H1 (cell line): ENCODE measurements around the gene RPS17. TPM values are rescaled to one million over a fixed set of nuclear protein-coding genes. Genes with fewer than 3 reads are reported as not detected.

Experiments used
- CTCF ChIA-PET: fragments of 300-600 bp; sonication (Branson Sonifier 250); formaldehyde crosslinking; loops from one replicate; lab custom pipeline; 2021; ENCODE audit not compliant: partially characterized antibody; lab: Charles Lee
- POLR2A ChIA-PET: fragments of 300-600 bp; sonication (Branson Sonifier 250); formaldehyde crosslinking; loops from one replicate; lab custom pipeline; 2021; ENCODE audit warnings: inconsistent platforms; ENCODE audit not compliant: partially characterized antibody; lab: Charles Lee
- DNase-seq, 2 experiments: peaks; one replicate each; pipeline versions ENCODE4 v3.0.0 to v3.0.0-alpha.2; 2010 to 2022; ENCODE audit warnings: low spot score in 2 of 2, low read depth in 1 of 2, mixed read lengths in 1 of 2
- FAIRE-seq: peaks from 2 replicates; lab custom pipeline; 2011; peaks lifted over from hg19 to GRCh38; lab: Jason Lieb, UNC
- H2AFZ ChIP-seq: 2 replicates; pipeline ENCODE4 v1.8.1; 2012; ENCODE audit warnings: low read length, inconsistent platforms
- H2AK5ac ChIP-seq: 2 replicates; pipeline ENCODE4 v1.6.1; 2013; ENCODE audit warnings: low read depth, low read length
- H2BK120ac ChIP-seq: replicated peaks from 2 replicates; pipeline ENCODE3; 2013; ENCODE audit warnings: low read depth, low read length, inconsistent platforms
- H2BK12ac ChIP-seq: 2 replicates; pipeline ENCODE4 v1.6.1; 2013; ENCODE audit warnings: low read depth, low read length
- H2BK15ac ChIP-seq: 2 replicates; pipeline ENCODE4 v1.6.1; 2013; ENCODE audit warnings: low read length
- H2BK20ac ChIP-seq: 2 replicates; pipeline ENCODE4 v1.6.1; 2013; ENCODE audit warnings: low read length
- H2BK5ac ChIP-seq: 2 replicates; pipeline ENCODE4 v1.6.1; 2013; ENCODE audit warnings: low read depth, low read length
- H3K14ac ChIP-seq: 2 replicates; pipeline ENCODE4 v1.6.1; 2013; ENCODE audit warnings: inconsistent platforms; ENCODE audit not compliant: insufficient read length
- H3K18ac ChIP-seq: 2 replicates; pipeline ENCODE4 v1.6.1; 2013; ENCODE audit warnings: low read length; ENCODE audit errors: extremely low read depth
- H3K23ac ChIP-seq: 2 replicates; pipeline ENCODE4 v1.6.1; 2013; ENCODE audit warnings: inconsistent platforms; ENCODE audit not compliant: insufficient read length
- H3K23me2 ChIP-seq: 2 replicates; pipeline ENCODE4 v1.6.1; 2013; ENCODE audit warnings: low read depth, low read length
- H3K27ac ChIP-seq: 2 replicates; pipeline ENCODE4 v1.6.1; 2011; ENCODE audit warnings: low read depth, low read length, inconsistent platforms
- H3K27me3 ChIP-seq, 4 experiments: replicated peaks in 1 of 4; 1 replicate in 1 of 4; 2 replicates in 3 of 4; pipeline versions ENCODE4 v1.6.1 to v1.8.1; 2011 to 2013; ENCODE audit warnings: low read length in 3 of 4, mild to moderate bottlenecking in 3 of 4, inconsistent platforms in 2 of 4, mixed read lengths in 2 of 4, moderate library complexity in 1 of 4; ENCODE audit not compliant: control insufficient read depth in 3 of 4, insufficient read depth in 3 of 4; ENCODE audit errors: extremely low read depth in 1 of 4
- H3K36me3 ChIP-seq, 4 experiments: 2 replicates each; pipeline versions ENCODE4 v1.6.1 to v1.8.1; 2011 to 2013; ENCODE audit warnings: mild to moderate bottlenecking in 4 of 4, low read length in 3 of 4, moderate library complexity in 2 of 4, control low read depth in 1 of 4, inconsistent platforms in 1 of 4; ENCODE audit not compliant: insufficient read depth in 4 of 4, control insufficient read depth in 2 of 4
- H3K4ac ChIP-seq: replicated peaks from 2 replicates; pipeline ENCODE3; 2013; ENCODE audit warnings: low read length, low read depth, mixed read lengths, inconsistent platforms; ENCODE audit not compliant: insufficient read length
- H3K4me1 ChIP-seq, 4 experiments: replicated peaks in 1 of 4; 1 replicate in 1 of 4; 2 replicates in 3 of 4; pipeline versions ENCODE4 v1.6.1 to v1.8.1; 2011 to 2013; ENCODE audit warnings: low read length in 3 of 4, inconsistent platforms in 2 of 4, mixed read lengths in 1 of 4; ENCODE audit not compliant: insufficient read depth in 4 of 4, control insufficient read depth in 3 of 4
- H3K4me2 ChIP-seq, 2 experiments: 2 replicates each; pipeline versions ENCODE4 v1.6.1 to v1.8.1; 2011 to 2013; ENCODE audit warnings: low read depth in 2 of 2, low read length in 2 of 2, control low read depth in 1 of 2, inconsistent platforms in 1 of 2, mild to moderate bottlenecking in 1 of 2; ENCODE audit not compliant: insufficient read depth in 1 of 2
- H3K4me3 ChIP-seq, 4 experiments: fragments of 200-600, 300-600 bp in 1 of 4; sonication (generic), shearing (Covaris generic), sonication (Bioruptor Twin) in 1 of 4; 2 replicates each; pipeline versions ENCODE4 v1.5.1 to v1.8.1; 2011 to 2016; ENCODE audit warnings: low read length in 4 of 4, low read depth in 3 of 4, control low read depth in 2 of 4, inconsistent platforms in 2 of 4, mild to moderate bottlenecking in 2 of 4, mixed read lengths in 1 of 4, moderate library complexity in 1 of 4; ENCODE audit not compliant: insufficient read depth in 2 of 4; ENCODE audit errors: extremely low read depth in 1 of 4
- H3K56ac ChIP-seq: replicated peaks from 2 replicates; pipeline ENCODE3; 2013; ENCODE audit warnings: low read depth, mild to moderate bottlenecking, mixed read lengths, low read length, inconsistent platforms; ENCODE audit not compliant: insufficient read length
- H3K79me1 ChIP-seq: 2 replicates; pipeline ENCODE4 v1.6.1; 2013; ENCODE audit warnings: low read depth, low read length, control low read depth
- H3K79me2 ChIP-seq, 2 experiments: 2 replicates each; pipeline versions ENCODE4 v1.6.1 to v1.8.1; 2012 to 2013; ENCODE audit warnings: low read length in 2 of 2, mild to moderate bottlenecking in 2 of 2, inconsistent platforms in 1 of 2; ENCODE audit not compliant: insufficient read depth in 2 of 2, control insufficient read depth in 1 of 2
- H3K9ac ChIP-seq, 4 experiments: replicated peaks in 1 of 4; 1 replicate in 1 of 4; 2 replicates in 3 of 4; pipeline versions ENCODE4 v1.6.1 to v1.8.1; 2011 to 2013; ENCODE audit warnings: low read depth in 3 of 4, low read length in 3 of 4, control low read depth in 2 of 4, mild to moderate bottlenecking in 2 of 4, moderate library complexity in 2 of 4, inconsistent platforms in 1 of 4; ENCODE audit errors: extremely low read depth in 1 of 4
- H3K9me3 ChIP-seq, 2 experiments: 2 replicates each; pipeline versions ENCODE4 v1.6.1 to v1.8.1; 2012 to 2013; ENCODE audit warnings: mild to moderate bottlenecking in 2 of 2, moderate library complexity in 2 of 2, control low read depth in 1 of 2, inconsistent platforms in 1 of 2, low read depth in 1 of 2, low read length in 1 of 2, mixed read lengths in 1 of 2; ENCODE audit not compliant: insufficient read depth in 2 of 2
- H4K20me1 ChIP-seq, 2 experiments: replicated peaks in 1 of 2; 2 replicates each; pipeline versions ENCODE3 to v1.8.1; 2011 to 2013; ENCODE audit warnings: inconsistent platforms in 2 of 2, low read length in 2 of 2, mild to moderate bottlenecking in 1 of 2; ENCODE audit not compliant: insufficient read depth in 2 of 2, control insufficient read depth in 1 of 2
- H4K5ac ChIP-seq: 2 replicates; pipeline ENCODE4 v1.6.1; 2013; ENCODE audit warnings: low read length, low read depth, mixed read lengths, inconsistent platforms; ENCODE audit not compliant: insufficient read length
- H4K8ac ChIP-seq: 2 replicates; pipeline ENCODE4 v1.8.0; 2013; ENCODE audit warnings: mild to moderate bottlenecking, moderate library complexity, low read length, inconsistent platforms; ENCODE audit not compliant: insufficient read depth; ENCODE audit errors: extremely low read depth
- H4K91ac ChIP-seq: replicated peaks from 2 replicates; pipeline ENCODE3; 2013; ENCODE audit warnings: low read length, mixed read lengths, inconsistent platforms; ENCODE audit not compliant: insufficient read length
- ASH2L ChIP-seq: fragments of 200-600, 300-600 bp; sonication (generic); IDR thresholded peaks from one replicate; pipeline ENCODE4 v1.7.1; 2017; ENCODE audit warnings: low read length
- CBX8 ChIP-seq: fragments of 300-800, 300-1000 bp; sonication (generic); IDR thresholded peaks from 2 replicates; pipeline ENCODE4 v1.7.1; 2016; ENCODE audit warnings: low read depth, low read length, borderline replicate concordance
- CHD1 ChIP-seq: IDR thresholded peaks from 2 replicates; pipeline ENCODE4 v1.6.1; 2012; ENCODE audit warnings: low read depth, low read length, improper control_type of control experiment
- EGR1 ChIP-seq: IDR thresholded peaks from 2 replicates; pipeline ENCODE4 v1.6.1; 2011; ENCODE audit warnings: low read depth, low read length, borderline replicate concordance
- EP300 ChIP-seq, 2 experiments: IDR thresholded peaks; 1 replicate in 1 of 2; 2 replicates in 1 of 2; pipeline ENCODE4 v1.6.1; 2011 to 2012; ENCODE audit warnings: low read depth in 2 of 2, low read length in 2 of 2, mild to moderate bottlenecking in 2 of 2, borderline replicate concordance in 1 of 2, inconsistent platforms in 1 of 2, moderate library complexity in 1 of 2
- HDAC6 ChIP-seq: IDR thresholded peaks from one replicate; pipeline ENCODE4 v1.7.1; 2012; ENCODE audit warnings: low read depth, mild to moderate bottlenecking, inconsistent platforms, low read length, moderate library complexity
- JUN ChIP-seq: IDR thresholded peaks from 2 replicates; pipeline ENCODE4 v1.6.1; 2011; ENCODE audit warnings: low read depth, mild to moderate bottlenecking, improper control_type of control experiment, low read length
- POLR2AphosphoS5 ChIP-seq: IDR thresholded peaks from 2 replicates; pipeline ENCODE4 v1.6.1; 2011; ENCODE audit warnings: low read depth, low read length
- RXRA ChIP-seq: IDR thresholded peaks from 2 replicates; pipeline ENCODE4 v1.6.1; 2011; ENCODE audit warnings: low read depth, mild to moderate bottlenecking, low read length, moderate library complexity; ENCODE audit not compliant: insufficient read depth
- SP2 ChIP-seq: IDR thresholded peaks from 2 replicates; pipeline ENCODE4 v1.6.1; 2012; ENCODE audit warnings: mild to moderate bottlenecking, low read length, inconsistent platforms
- SP4 ChIP-seq: IDR thresholded peaks from 2 replicates; pipeline ENCODE4 v1.6.1; 2012; ENCODE audit warnings: low read length, inconsistent platforms
- TCF12 ChIP-seq: IDR thresholded peaks from 2 replicates; pipeline ENCODE4 v1.6.1; 2011; ENCODE audit warnings: low read depth, mild to moderate bottlenecking, low read length
- TEAD4 ChIP-seq: IDR thresholded peaks from 2 replicates; pipeline ENCODE4 v1.6.1; 2012; ENCODE audit warnings: low read depth, low read length, inconsistent platforms, mixed read lengths
- WGBS, 2 experiments: shearing (Covaris generic) in 1 of 2; methylation state at CpG; one replicate each; pipeline versions ENCODE4 v1.1.6 to v1.1.7; 2013 to 2015; ENCODE audit warnings: low lambda C conversion rate in 2 of 2, mixed read lengths in 2 of 2, inconsistent platforms in 1 of 2, low coverage in 1 of 2, missing lambda C conversion rate in 1 of 2; ENCODE audit not compliant: insufficient replicate concordance in 2 of 2, insufficient coverage in 1 of 2, insufficient read length in 1 of 2; ENCODE audit errors: extremely low coverage in 1 of 2, missing lambda C conversion rate in 1 of 2; 5-methylcytosine and 5-hydroxymethylcytosine counted together
- polyA plus RNA-seq, 7 experiments: library from polyadenylated mRNA; depleted of rRNA in 3 of 7; stranded (reverse) in 5 of 7; unstranded in 2 of 7; fragments of >200 nt in 5 of 7; fragments of 200-250 nt in 2 of 7; gene quantifications; 1 replicate in 5 of 7; 2 replicates in 1 of 7; 4 replicates in 1 of 7; pipeline versions ENCODE4 v1.2.1 to v1.2.3, GENCODE V29; 2011 to 2013; ENCODE audit warnings: missing spikeins in 2 of 7, mixed read lengths in 2 of 7
- total RNA-seq: library from RNA; stranded (reverse); fragmentation: NEBNext Ultra II Directional; extraction: Animal tissue kit (Norgen Biotek cat#: 25700); gene quantifications from 2 replicates; pipeline ENCODE4 v1.2.1, GENCODE V29; 2021

RPS17 gene
- total and polyA plus RNA-seq, 2 of the 8 experiments (the other 6 are each of a cell fraction or from before 2014, with no cell fraction given) = 2,416 to 5,590 TPM

- H3K4me1 ChIP-seq = peaks cover 9 to 16% (median 11%) of the 10 kb centered on the region in 4 experiments
- H2BK20ac ChIP-seq = no peak overlapping the region
- H3K79me1 ChIP-seq = no peaks in the 10 kb centered on the region
- peak overlapping the region; percentile 71 for H2BK5ac ChIP-seq
- no peak overlapping the region for H4K5ac ChIP-seq
- H3K9ac ChIP-seq = no peak overlapping the region; a peak in 2 of 7 replicates
- no peaks in the 10 kb centered on the region for H3K36me3 ChIP-seq
- peak overlapping the region; percentile 99 for H2AFZ ChIP-seq
- H2AK5ac ChIP-seq = no peak overlapping the region
- DNase-seq (peak in 1 of 2 experiments; percentile 54), FAIRE-seq (no peak)
- no peak overlapping the region for H3K23ac ChIP-seq
- H2BK15ac ChIP-seq = peak overlapping the region; percentile 53; the same call in 1 of the 2 replicates
- H4K91ac ChIP-seq = no peak overlapping the region
- CTCF ChIA-PET = interaction anchor here (0.8 to 1.7 kb wide), 5 partner anchors 11 to 16 kb away, joined by 3 to 6 read pairs (median 3); no protein-coding TSS in a partner anchor
- H3K27ac ChIP-seq = no peak overlapping the region
- H2BK120ac ChIP-seq = no peak overlapping the region
- H3K79me2 ChIP-seq = no peaks in the 10 kb centered on the region
- H3K14ac ChIP-seq = no peak overlapping the region
- H3K27me3 ChIP-seq = no peaks in the 10 kb centered on the region; a peak in 2 of 7 replicates
- POLR2A ChIA-PET = interaction anchor here (0.6 to 6.9 kb wide), 6 partner anchors 9 to 179 kb away, joined by 3 to 79 read pairs (median 3); partner anchors contain the start of gene RPS17
- peaks cover 4% of the 10 kb centered on the region for H3K23me2 ChIP-seq
- no peaks in the 10 kb centered on the region for H4K20me1 ChIP-seq
- H3K4me3 ChIP-seq = peak overlapping the region; percentile 12 to 50 (median 22); a peak in 4 of 8 replicates
- H2BK12ac ChIP-seq = peak overlapping the region; percentile 72; the same call in 1 of the 2 replicates
- no peak overlapping the region for H4K8ac ChIP-seq
- H3K4ac ChIP-seq = peak overlapping the region; percentile 6
- H3K9me3 ChIP-seq = no peaks in the 10 kb centered on the region
- no peak overlapping the region for H3K56ac ChIP-seq
- H3K4me2 ChIP-seq = peak overlapping the region; percentile 82 to 98
- peak overlapping the region; percentile 10; the same call in 1 of the 2 replicates for H3K18ac ChIP-seq
- 53% methylated on average over 7 of the region's 7 CpGs; no CpG with 5 or more reads in 1 of the 2 experiments for WGBS, 2 experiments
- TF ChIP-seq POLR2AphosphoS5 (no peak), EP300 (IDR thresholded peaks at IDR 0.05; ENCODE audit: borderline replicate concordance in 1 of 2, low read depth in 2 of 2, low read length in 2 of 2) (no peak), EGR1 (no peak), SP2 (no peak), RXRA (no peak), TEAD4 (no peak), CBX8 (no peak), HDAC6 (no peak), SP4 (no peak), JUN (no peak), TCF12 (no peak), CHD1 (no peak), ASH2L (no peak)
Measured at GRCh38 chr15:82570721-82571508, 30.7 kb upstream of the RPS17 start.
